SK-N-SH (cell line): ENCODE results near the gene TRIP4.

Source experiments
- CTCF ChIP-seq: fragments of 200-600 bp; sonication (generic); IDR thresholded peaks from 2 replicates; pipeline ENCODE4 v1.6.1; 2017; ENCODE audit warnings: antibody characterized with exemption, mild to moderate bottlenecking, moderate library complexity
- FOSL2 ChIP-seq: IDR thresholded peaks from 2 replicates; pipeline ENCODE4 v1.4.0; 2012; ENCODE audit warnings: low read depth, mild to moderate bottlenecking, moderate library complexity, borderline replicate concordance
- GATA2 ChIP-seq: sonication (generic); formaldehyde crosslinking; IDR thresholded peaks from 2 replicates; pipeline ENCODE4 v1.5.0; 2020; ENCODE audit warnings: mild to moderate bottlenecking, missing genetic modification reagents
- JUND ChIP-seq: IDR thresholded peaks from 2 replicates; pipeline ENCODE4 v1.4.0; 2012
- MAX ChIP-seq: IDR thresholded peaks from 2 replicates; pipeline ENCODE4 v1.4.0; 2012; ENCODE audit warnings: low read depth
- NFIC ChIP-seq: IDR thresholded peaks from 2 replicates; pipeline ENCODE4 v1.4.0; 2012; ENCODE audit warnings: borderline replicate concordance
- PBX3 ChIP-seq: IDR thresholded peaks from 2 replicates; pipeline ENCODE4; 2012
- POLR2AphosphoS5 ChIP-seq: IDR thresholded peaks from 2 replicates; pipeline ENCODE4 v1.6.1; 2012; ENCODE audit warnings: low read depth, low read length
- RAD21 ChIP-seq: IDR thresholded peaks from 2 replicates; pipeline ENCODE4 v1.6.1; 2012; ENCODE audit warnings: mild to moderate bottlenecking, low read length
- RCOR1 ChIP-seq: fragments of 150-350 bp; IDR thresholded peaks from 2 replicates; pipeline ENCODE4 v1.6.1; 2017; ENCODE audit warnings: antibody characterized with exemption, low read length
- REST ChIP-seq: IDR thresholded peaks from 2 replicates; pipeline ENCODE4 v1.6.1; 2012; ENCODE audit warnings: mild to moderate bottlenecking, low read depth, low read length, moderate library complexity
- SMC3 ChIP-seq: IDR thresholded peaks from 2 replicates; pipeline ENCODE4 v1.6.1; 2012; ENCODE audit warnings: low read depth, low read length, improper control_type of control experiment
- USF1 ChIP-seq: IDR thresholded peaks from 2 replicates; pipeline ENCODE4 v1.4.0; 2012; ENCODE audit warnings: low read depth, borderline replicate concordance

- TF ChIP-seq RAD21 (no peak), RCOR1 (no peak), CTCF (no peak), REST (no peak), NFIC (no peak), USF1 (no peak), SMC3 (no peak), MAX (no peak), POLR2AphosphoS5 (no peak), FOSL2 (no peak), JUND (no peak), GATA2 (CRISPR knock-in tag) (no peak), PBX3 (no peak)
Measured at GRCh38 chr15:64396789-64397188, 9.2 kb downstream of the TRIP4 start.
